ENCODE results near the gene ZNF768. TPM values are rescaled to one million over a fixed set of nuclear protein-coding genes. Genes with fewer than 3 reads are reported as not detected.

The ZNF768 gene

Small RNAs within 50 kb of the gene (small RNA-seq; reads per million reads assigned to genes)
- not detected for gene MIR4518 (ENCODE audit: insufficient read depth)
- gene RNU7-61P (ENCODE audit: insufficient read depth) = not detected

Measured in mesendoderm (in vitro differentiated cells).